Hepatocyte (in vitro differentiated cells): Measurements from ENCODE around the gene ORM2.

Source experiments
- EZH2 ChIP-seq: fragments of 200-600 bp; sonication (generic); IDR thresholded peaks from 2 replicates; pipeline ENCODE4 v1.6.1; 2016; ENCODE audit warnings: antibody characterized with exemption, mild to moderate bottlenecking, borderline replicate concordance
- TF ChIP-seq, protein P1 (sequence below): fragments of 200-600 bp; sonication (generic); IDR thresholded peaks from 2 replicates; pipeline ENCODE4 v1.5.1; 2016; ENCODE audit warnings: antibody characterized with exemption, mild to moderate bottlenecking; ENCODE audit not compliant: poor library complexity

DNA sequence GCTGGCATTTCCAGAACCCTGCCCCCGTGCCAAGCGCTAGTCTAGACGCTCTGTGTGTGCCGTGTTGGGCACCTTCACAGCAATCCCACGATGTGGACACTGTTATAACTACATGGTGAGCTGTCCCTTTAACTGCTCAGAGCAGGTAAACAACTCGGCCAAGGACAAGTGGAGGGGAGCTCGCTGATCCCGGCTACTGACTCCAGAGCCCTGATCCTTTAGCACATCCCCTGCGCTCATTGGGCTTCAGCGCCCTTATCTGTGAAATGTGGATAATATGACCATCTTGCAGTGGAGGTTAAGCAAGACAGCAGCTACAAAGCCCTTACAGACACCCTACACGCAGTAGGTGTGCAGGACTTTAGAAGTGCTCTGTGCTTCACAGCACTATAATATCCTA, 16.5 kb downstream of the ORM2 start:
- no peak for TF ChIP-seq EZH2
- TF ChIP-seq, protein P1, sequence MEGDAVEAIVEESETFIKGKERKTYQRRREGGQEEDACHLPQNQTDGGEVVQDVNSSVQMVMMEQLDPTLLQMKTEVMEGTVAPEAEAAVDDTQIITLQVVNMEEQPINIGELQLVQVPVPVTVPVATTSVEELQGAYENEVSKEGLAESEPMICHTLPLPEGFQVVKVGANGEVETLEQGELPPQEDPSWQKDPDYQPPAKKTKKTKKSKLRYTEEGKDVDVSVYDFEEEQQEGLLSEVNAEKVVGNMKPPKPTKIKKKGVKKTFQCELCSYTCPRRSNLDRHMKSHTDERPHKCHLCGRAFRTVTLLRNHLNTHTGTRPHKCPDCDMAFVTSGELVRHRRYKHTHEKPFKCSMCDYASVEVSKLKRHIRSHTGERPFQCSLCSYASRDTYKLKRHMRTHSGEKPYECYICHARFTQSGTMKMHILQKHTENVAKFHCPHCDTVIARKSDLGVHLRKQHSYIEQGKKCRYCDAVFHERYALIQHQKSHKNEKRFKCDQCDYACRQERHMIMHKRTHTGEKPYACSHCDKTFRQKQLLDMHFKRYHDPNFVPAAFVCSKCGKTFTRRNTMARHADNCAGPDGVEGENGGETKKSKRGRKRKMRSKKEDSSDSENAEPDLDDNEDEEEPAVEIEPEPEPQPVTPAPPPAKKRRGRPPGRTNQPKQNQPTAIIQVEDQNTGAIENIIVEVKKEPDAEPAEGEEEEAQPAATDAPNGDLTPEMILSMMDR: no peak
